OCI-M2 (cell line): ENCODE results near the gene PNKP.
A peak's percentile ranks its signal among the peaks of the same experiment; 100 is the strongest.

Experiments
- DNase-seq: peaks from one replicate; lab custom pipeline; 2025; ENCODE audit not compliant: unreplicated experiment; lab: John Stamatoyannopoulos, UW

PNKP gene

DNA sequence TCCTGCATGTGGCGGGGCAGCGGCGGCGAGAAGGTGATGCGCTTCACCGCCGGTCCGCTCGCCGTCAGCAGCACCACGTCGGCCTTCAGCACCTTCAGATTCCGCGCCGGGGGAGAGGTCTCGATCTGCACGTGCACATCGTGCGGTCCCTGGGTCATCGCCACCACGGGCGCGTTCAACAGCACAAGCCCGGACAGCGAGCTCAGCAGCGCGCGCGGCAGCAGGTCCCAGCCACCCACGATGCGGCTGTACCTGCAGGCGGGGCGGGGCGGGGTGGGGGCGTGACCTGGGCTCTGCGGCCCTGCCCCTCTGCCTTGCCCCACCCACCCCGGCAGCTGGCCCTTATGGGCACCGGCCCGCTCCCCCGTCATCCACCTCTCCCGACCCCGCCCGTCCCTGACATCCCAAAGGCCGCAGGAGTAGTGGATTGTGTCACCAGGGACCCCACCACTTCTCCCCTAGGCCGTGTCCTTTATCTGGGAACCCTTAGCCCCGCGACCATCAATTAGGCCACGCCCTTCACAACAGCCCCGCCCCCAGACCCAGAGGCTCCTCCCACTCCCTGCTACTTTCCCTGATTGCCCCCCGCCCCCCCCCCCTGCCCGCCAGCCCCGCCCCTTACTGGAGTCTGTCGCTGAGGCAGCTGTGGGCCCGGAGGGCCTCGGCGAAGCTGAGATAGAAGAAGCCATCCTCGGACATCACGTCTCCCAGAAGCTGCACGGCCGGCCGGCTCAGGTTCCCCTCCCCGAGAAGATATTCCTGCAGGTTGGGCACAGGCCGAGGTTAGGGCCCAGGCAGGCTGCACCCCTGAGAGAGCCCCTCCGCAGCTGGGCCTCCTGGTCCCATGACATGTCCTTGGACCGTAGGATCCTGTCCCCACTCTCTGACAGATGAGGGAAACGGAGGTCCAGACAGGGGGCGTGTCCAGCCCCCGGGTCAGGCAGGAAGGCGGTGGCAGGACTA is 23.3 kb upstream of the PNKP start:
- no peak for DNase-seq

DNA sequence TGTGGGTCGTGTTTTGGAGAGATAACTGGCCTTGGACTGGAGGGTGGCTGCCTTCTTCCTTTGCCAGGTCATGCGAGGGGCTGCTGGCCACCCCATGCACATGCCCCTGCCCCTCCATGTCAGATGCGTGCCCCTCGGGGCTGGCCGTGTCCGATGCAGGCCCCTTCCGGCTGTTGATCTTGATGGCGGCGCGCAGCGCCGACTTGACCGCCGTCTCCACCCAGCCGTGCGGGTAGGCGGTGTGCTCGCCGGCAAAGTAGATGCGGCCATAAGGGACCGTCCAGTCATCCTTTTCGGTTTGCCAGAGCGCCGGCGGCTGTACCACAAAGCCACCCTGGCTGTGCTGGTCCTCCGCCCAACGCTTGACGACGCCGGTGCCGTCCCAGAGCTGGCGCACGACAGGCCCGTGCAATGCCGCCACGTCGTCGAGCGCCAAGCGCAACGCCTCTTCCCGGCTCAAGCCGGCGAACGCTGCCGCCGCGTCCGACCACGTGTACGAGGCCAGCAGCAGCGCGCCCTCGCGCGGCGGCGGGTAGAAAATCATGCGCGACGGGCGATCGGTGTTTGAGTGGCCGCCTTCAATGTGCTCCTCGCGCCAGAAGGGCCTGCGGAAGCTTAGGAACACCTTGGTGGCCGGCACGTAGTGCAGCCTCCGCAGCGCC is 22.4 kb upstream of the PNKP start:
- no peak for DNase-seq

DNA sequence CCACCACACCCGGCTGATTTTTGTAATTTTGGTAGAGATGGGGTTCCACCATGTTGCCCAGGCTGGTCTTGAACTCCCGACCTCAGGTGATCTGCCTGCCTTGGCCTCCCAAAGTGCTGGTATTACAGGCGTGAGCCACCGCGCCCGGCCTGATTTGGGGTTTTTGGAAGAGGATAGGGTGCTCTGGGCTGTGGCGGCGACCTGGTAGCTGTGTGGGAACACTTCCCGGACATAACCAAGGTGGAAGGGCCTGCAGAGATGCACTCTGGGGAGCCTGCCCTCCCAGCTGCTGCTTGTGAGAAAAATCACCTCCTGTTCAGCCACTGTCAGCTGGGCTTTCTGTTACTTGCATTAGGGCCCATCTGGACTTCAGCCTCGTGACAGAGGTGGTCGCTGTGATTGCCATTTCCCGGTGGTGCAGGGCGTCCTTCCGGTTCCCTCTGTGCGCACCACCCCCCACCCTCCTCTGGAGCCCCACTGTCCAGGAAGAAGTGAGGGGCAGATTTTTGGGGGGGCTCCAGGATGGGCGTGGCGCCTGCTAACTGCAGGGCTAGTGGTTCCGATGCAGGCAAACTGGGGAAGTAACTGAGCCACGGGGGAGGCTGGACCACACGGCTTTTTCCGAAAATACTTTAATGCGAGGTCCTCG is 21.8 kb upstream of the PNKP start:
- DNase-seq: no peak

DNA sequence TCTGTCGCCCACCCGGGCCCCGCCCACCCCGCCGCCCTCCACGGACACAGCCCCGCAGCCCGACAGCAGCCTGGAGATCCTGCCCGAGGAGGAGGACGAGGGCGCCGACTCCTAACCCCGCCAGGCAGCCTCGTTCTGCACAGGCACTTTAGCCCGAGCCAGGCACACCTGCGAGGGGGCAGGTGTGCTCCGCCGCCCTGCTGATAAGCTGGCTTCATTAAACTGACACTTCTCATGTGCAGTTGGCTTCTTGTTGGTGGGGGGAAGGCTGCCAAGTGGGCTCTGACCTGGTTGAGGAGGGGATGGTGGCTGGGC is 21.1 kb upstream of the PNKP start:
- DNase-seq: no peak

DNA sequence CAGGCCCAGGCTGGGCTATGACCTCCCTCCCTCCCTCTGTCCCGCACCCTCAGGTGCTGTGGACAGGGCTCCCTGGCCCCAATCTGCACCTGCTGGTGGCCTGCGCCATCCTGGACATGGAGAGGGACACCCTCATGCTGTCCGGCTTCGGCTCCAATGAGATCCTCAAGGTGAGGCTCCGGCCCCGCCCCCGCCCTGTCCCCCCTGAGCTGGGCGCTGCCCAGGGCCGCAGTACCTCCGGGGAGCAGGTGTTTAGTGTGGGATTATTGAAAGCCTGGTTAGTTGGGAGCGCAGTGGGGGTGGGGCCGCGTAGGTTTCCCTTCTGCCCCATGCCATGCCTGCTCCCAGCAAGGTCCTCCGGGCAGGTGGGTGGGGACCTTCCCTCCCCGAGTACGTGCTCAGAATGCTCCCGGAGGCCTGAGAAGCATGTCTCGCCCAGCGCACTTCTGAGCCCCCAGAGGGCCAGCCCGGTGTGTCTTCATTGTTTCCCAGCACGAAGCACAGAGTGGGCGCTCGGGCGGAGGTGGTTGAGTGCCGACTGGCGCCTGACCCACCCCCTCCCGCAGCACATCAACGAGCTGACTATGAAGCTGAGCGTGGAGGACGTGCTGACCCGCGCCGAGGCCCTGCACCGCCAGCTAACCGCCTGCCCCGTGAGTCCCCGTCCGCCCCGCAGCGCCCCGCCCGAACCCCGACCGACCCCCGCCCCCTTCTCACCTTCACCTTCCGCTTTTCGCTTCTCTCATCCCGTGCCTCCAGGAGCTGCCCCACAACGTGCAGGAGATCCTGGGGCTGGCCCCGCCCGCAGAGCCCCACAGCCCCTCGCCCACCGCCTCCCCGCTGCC is 20.5 kb upstream of the PNKP start:
- DNase-seq: no peak

DNA sequence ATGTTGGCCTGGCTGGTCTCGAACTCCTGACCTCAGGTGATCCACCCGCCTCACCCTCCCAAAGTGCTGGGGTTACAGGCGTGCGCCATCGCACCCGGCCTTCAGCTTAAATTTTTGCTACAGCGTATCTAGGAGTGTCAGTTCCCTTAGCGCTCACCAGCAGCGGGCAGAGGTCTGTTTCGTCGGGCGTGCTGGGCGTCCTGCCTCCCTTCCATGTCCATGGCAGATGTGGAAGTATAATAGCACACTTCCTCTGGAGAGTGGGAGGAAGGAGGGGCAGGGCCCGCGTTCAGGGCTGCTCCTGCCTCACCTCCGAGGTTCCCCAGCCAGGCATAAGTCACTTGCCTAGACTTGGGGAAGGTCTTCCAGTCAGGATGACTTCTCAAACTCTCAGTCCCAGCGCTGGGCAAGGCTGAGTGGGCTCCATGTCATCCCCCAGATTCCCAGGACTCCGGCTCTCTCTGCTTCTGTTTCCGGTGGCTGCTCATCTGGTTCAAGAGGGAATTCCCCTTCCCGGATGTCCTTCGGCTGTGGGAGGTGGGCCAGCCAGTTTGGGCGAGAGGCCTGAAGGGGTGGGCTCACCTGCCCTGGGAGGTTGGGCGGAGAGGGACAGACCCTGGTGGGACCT is 19.8 kb upstream of the PNKP start:
- no peak for DNase-seq

DNA sequence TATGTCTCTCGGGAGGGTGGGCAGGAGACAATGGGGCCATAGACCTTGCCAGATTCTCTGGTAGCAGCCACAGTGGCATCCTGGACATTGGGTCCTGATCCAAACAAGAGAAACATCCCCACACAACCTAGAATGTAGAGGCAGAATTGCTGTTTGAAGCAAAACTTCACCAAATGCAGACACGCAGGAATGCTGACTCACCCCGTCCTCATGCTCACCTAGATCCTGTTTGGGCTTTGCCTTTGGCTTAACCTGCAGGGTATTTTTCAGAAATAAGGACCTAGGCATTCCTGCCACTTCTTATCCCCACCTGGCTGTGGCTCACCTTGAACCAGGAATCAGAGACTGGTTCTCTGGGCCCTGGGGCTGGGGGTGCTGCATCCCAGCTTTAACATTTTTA is 17.4 kb upstream of the PNKP start:
- no peak for DNase-seq

DNA sequence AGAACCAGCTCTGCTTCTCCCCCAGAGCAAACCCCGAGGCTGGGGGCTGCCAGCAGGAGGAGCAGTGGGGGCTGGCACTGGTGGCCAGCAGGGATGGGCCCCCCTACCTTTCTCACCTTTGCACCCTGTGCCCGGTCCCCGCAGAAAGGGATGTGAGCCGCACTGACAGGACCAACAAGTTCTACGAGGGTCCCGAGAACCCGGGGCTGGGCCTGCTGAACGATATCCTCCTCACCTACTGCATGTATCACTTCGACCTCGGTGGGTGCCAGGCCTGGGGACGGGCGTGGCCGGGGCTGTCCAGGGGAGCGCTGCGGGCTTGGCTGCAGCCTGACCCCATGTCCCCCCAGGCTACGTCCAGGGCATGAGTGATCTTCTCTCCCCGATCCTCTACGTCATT is 16.7 kb upstream of the PNKP start:
- no peak for DNase-seq

DNA sequence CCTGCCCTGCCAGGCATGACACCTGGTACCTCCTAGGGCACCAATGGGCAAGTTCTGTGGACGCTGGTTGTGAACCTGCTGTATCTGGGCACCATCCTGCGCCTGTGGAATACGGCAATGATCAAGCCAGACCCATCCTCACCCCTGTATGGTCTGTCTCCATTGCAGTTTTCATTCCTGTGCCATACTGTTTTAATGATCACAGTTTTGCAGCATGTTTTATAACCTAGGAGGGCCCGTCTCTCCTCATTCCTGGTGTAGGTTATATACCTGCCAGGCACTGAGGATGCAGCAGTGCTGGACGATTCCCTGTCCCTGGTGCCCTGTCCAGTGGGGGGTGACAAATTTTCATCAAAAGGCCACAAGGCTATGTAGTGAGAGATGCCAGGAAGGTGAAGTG is 15.7 kb upstream of the PNKP start:
- no peak for DNase-seq

DNA sequence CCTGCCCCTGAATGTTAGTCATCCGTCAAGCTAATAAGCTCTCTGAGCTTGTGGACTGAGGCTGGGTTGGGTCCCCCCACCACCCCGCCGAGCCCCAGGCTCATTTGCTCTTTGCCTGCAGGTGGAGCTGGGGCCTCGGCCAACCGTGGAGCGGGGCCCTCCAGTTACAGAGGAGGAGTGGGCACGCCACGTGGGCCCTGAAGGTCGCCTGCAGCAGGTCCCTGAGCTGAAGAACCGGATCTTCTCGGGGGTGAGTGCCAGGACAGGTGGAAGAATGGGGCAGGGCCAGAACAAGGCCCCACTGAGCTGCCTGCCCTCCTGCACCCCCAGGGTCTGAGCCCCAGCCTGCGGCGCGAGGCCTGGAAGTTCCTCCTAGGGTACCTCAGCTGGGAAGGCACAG is 15.3 kb upstream of the PNKP start:
- no peak for DNase-seq

DNA sequence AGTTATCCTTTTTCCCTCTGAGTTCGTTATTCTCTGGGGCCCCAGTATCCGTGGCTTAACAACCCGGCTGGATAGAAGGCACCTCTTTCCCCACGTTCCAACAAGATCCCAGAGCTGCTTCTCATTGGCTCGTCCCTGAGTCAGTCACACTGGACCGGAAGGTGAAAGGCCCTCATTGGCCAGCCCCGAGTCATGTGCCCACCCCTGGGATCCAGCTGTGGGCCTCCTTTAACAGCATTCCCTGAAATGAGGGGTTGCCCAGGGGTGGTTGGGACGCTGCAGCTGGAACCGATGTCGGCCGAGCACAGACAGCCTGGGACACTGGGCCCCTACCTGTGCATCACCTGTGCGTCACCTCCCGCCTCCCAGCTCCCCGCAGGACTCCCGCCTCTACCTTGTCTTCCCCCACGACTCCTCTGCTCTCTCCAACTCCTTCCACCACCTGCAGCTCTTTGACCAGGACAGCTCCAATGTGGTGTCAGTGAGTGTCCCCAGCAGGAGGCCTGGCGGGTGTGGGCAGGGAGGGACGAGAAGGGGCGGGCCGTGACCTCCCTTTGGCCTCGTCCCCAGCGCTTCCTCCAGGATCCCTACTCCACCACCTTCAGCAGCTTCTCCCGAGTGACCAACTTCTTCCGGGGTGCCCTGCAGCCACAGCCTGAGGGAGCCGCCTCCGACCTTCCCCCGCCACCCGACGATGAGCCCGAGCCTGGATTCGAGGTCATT is 14.5 kb upstream of the PNKP start:
- no peak for DNase-seq

DNA sequence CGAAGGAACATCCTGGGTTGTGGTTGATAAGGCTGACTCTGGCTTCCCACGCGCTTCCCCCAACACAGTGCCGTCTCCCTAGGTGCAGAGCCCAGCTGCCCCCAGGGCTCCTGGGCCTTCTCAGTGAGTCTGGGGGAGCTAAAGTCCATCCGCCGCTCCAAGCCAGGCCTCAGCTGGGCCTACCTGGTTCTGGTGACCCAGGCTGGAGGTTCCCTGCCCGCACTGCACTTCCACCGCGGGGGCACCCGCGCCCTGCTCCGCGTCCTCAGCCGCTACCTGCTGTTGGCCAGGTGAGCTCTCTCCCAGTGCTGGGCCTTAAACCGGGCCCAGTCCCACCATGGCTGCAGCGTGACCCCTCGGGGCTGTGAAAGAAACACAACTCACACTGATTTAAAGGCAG is 13.8 kb upstream of the PNKP start:
- DNase-seq: no peak

DNA sequence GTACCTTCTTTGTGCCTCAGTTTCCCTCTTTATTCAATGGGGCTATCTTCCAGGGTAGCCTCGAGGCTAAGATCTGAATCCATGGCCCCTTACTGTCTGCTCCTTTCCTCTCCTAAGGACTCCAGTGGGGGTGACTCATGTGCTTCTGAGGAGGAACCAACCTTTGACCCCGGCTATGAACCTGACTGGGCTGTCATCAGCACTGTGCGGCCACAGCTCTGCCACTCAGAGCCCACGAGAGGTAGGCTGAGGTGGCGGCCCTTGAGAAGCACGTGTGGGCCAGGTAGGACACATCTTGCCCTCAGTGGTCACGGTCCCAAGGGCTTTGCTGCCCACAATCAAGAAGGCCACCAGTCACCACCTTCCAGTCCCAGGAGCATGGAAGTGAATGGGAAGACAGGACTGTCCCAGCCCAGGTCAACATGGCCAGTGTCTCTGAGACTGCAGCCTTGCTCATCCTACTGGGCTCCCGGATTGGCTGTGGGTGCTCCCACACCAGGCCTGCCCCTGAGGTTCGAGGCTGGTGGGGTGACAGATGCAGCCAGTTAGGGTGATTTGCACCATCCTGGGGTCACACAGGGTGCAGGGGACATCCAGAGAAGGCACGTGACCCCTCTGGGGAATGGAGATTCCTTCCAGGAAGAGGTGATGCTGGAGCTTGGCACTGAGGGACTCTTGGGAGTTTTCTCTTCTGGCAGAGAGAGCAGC is 12.9 kb upstream of the PNKP start:
- DNase-seq: no peak

DNA sequence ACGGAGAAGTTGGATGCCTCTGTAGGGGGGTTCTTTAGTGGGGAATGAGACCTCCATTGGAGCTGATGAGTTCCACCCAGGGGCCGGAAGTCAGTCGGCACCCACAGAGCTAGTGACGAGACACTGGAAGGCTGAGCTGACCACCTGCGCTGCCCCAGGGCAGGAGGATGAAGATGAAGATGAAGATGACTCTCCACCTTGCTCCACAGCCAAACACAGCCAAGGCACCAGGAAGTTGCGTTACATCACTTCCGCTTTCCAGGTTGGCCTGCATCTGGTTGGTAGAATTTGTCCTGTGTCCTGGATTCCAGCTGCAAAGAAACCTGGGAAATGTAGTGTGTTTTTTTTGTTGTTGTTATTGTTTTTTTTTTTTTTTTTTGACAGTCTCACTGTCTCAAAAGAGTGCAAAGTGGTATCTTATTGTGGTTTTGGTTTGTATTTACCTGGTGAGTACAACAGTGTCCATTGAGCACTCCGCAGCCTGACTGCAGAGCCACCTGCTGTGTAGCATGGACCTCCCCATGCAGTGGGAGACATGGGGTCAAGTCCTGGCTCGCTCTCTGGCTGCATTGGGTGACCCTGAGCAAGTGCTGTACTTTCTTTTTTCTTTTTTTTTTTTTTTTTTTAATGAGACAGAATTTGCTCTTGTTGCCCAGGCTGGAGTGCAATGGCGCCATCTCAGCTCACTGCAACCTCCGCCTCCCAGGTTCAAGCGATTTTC is 12.0 kb upstream of the PNKP start:
- no peak for DNase-seq

DNA sequence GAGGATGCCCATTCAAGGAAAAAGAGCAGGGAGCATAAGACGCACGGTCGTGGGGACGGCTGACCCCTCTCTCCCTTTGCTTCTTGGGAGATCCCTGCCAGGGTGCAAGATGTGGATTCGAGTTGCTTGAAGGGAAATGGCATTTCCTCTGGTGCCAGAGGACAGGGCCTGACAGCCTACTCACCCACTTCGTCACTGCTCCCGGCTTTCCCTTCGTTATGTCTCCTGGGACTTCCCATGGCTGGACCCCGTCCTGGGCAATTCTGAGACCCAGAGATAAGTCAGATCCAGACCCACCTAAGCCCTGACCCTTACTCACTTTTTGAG is 11.3 kb upstream of the PNKP start:
- no peak for DNase-seq

DNA sequence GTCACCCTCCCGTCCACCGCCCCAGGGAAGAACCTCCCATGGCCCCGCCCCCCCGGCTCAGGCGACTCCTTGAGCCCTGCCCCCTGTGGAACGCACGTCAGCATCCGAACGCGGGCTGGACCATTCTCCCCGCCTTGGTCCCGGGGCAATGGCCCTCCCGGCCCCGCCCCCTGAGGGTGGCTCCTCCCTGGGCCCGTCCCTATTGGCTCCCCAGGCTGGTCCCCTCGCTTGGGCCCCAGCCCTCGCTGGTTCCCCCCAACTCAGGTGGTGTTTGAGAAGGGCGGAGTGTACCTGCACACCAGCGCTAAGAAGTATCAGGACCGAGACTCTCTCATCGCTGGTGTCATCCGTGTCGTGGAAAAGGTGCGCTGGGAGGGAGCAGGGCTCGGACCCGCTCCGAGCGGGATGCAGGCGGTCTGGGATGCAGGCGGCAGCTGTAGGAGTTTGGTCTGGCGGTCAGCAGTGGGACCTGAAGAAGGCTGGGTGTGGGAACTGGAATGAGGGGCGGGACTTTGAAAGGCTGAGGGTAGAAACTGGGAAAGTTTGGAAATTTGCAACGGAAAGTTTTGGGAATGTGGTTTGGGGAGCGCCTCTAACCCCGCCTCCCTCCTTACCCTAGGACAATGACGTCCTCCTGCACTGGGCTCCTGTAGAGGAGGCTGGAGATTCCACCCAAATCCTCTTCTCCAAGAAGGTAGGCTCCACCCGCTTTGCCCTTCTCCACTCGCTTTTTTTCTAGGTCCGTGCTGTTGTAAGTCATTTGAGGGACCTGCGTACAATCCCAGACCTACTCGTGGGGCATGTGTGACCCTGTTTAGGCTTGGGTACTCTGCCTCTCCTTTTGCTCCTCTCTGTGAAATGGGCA is 10.7 kb upstream of the PNKP start:
- peak; percentile 93 for DNase-seq

DNA sequence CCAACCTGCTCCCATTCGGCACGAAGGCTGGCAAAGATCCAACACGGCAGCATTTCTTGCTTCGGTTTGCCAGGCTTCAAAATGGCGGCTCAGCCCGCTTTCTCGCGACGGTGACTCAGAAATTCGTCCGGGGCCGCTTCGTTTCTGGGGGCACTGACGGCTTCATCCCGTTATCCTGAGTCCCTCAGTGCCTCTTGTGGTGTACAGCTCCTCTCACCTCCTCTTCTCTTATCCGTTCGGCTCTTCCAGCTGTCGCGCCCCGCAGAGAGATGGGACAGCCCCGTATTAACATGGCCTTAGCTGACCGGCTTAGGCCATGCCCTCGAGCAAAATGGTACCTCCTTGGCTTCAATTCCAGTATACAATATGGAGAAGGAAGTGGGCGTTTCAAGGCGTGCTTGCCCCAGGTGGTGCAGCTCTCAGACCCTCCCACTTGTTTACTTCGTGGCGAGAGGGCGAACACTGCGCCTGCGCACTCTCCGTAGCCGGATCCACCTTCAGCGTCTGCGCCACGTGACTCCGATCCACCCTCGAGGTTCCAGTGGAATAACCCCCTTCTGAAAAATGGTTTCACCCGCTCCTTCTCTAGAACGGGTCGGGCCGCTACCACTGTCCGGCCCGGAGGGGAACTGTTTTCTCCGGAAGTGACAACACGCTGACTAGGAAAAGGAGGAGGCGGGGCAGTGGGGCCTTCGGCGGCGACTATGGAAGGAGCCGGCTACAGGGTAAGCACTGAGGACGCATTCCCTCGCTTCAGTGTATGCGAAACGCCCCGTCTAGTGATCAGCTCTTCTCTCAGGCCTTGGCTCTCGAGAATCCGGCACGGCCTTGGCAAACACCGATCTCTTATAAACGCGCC is 9.9 kb upstream of the PNKP start, which contains the start of the genes AKT1S1 and TBC1D17:
Gene AKT1S1 (minus strand): TSS at position 336 of the 859 bp plus-strand sequence. CDS start 4,060 bp downstream, outside the sequence.
Gene TBC1D17 (plus strand): TSS at position 683 of the 859 bp plus-strand sequence. CDS start 22 bp downstream, at position 705.
- DNase-seq: peak; percentile 98
